Adrenal gland (tissue), 12 donors: Measurements from ENCODE around the gene THSD7B. TPM values are rescaled to one million over a fixed set of nuclear protein-coding genes. Genes with fewer than 3 reads are reported as not detected.

Experiments
- DNase-seq, 7 donors: peaks; one replicate each; pipeline ENCODE4 v3.0.0-alpha.2; 2019 to 2020
- H3K27ac ChIP-seq, 5 donors: fragments of 200-600 bp; sonication (generic) in 4 of 5; 1 replicate in 3 of 5; 2 replicates in 2 of 5; pipeline versions ENCODE4 v1.5.1 to v1.8.0; 2016 to 2020; ENCODE audit warnings: mild to moderate bottlenecking in 1 of 5
- H3K27me3 ChIP-seq: fragments of 200-600 bp; 2 replicates; pipeline ENCODE4 v1.8.0; 2021
- H3K36me3 ChIP-seq, 2 donors: fragments of 200-600 bp; replicated peaks in 1 of 2; 1 replicate in 1 of 2; 2 replicates in 1 of 2; pipeline versions ENCODE4 v1.5.1 to v1.8.0; 2018 to 2022
- H3K4me1 ChIP-seq, 2 donors: fragments of 200-600 bp; replicated peaks in 1 of 2; 1 replicate in 1 of 2; 2 replicates in 1 of 2; pipeline versions ENCODE4 v1.5.1 to v1.8.0; 2018 to 2021
- H3K4me3 ChIP-seq, 4 donors: fragments of 200-600 bp; sonication (generic) in 3 of 4; one replicate each; pipeline ENCODE4 v1.5.1; 2016 to 2018
- H3K9me3 ChIP-seq, 3 donors: fragments of 200-600 bp; sonication (generic) in 1 of 3; replicated peaks in 1 of 3; 1 replicate in 2 of 3; 2 replicates in 1 of 3; pipeline versions ENCODE4 v1.5.1 to v1.8.0; 2016 to 2021
- POLR2A ChIP-seq, 2 donors: fragments of 450-650 bp; IDR thresholded peaks; one replicate each; pipeline ENCODE4 v1.6.1; 2017; ENCODE audit warnings: antibody characterized with exemption in 2 of 2, mild to moderate bottlenecking in 2 of 2, moderate library complexity in 1 of 2
- WGBS, 4 donors: extraction: QIAGEN DNeasy Blood & Tissue Kit in 2 of 4; methylation state at CpG; one replicate each; pipeline versions ENCODE4 v1.1.5 to v1.1.7; 2013 to 2017; 5-methylcytosine and 5-hydroxymethylcytosine counted together
- intact Hi-C, 2 donors: fragments of 100-400 bp; cut with DNase I; formaldehyde crosslinking; loops; one replicate each; pipeline versions ENCODE4 v1.14.1 to v1.15.0; 2022 to 2023
- polyA plus RNA-seq, 3 donors: library from polyadenylated mRNA; stranded (reverse); fragments of 200-250 nt in 2 of 3; fragments of 350-450 nt in 1 of 3; fragmentation: Illumina TruSeq in 1 of 3; extraction: RNeasy Lipid Tissue Mini Kit (QIAGEN cat#74804) in 1 of 3; gene quantifications; one replicate each; pipeline ENCODE4 v1.2.3, GENCODE V29; 2013 to 2014
- total RNA-seq, 9 donors: library from RNA; depleted of rRNA in 4 of 9; stranded (reverse); fragments of >200 nt in 4 of 9; fragments of 120-200 nt in 1 of 9; fragmentation: NEBNext Ultra II Directional in 1 of 9; extraction: Animal tissue kit (Norgen Biotek cat#: 25700) in 1 of 9; gene quantifications; one replicate each; pipeline versions ENCODE4 v1.1.0 to v1.2.4, GENCODE V29; 2013 to 2023
- TF ChIP-seq, protein P1 (sequence below), 6 experiments: fragments of 450-650 bp in 4 of 6; fragments of 200-600 bp in 2 of 6; sonication (generic) in 1 of 6; IDR thresholded peaks; 1 replicate in 5 of 6; 2 replicates in 1 of 6; pipeline versions ENCODE4 v1.5.1 to v1.8.0; 2016 to 2021; ENCODE audit warnings: antibody characterized with exemption in 6 of 6, mild to moderate bottlenecking in 2 of 6, moderate library complexity in 1 of 6
- donor health status: healthy with polysubstance abuse.
- donor health status: Bipolar disorder and iron deficiency.
- donor health status: DM: yes; HTN: yes; CAD: no.
- donor health status: DM: no; HTN: no; CAD: no.
- donor health status: DM: no; HTN: no; CAD: no.
- donor health status: DM: yes; HTN: yes; CAD: no.

THSD7B gene
- total and polyA plus RNA-seq, 12 donors, result under 0.01 to 0.44 (median 0.12) TPM; not detected in 4

- no peak for TF ChIP-seq POLR2A (IDR thresholded peaks at IDR 0.05)
- TF ChIP-seq, protein P1, sequence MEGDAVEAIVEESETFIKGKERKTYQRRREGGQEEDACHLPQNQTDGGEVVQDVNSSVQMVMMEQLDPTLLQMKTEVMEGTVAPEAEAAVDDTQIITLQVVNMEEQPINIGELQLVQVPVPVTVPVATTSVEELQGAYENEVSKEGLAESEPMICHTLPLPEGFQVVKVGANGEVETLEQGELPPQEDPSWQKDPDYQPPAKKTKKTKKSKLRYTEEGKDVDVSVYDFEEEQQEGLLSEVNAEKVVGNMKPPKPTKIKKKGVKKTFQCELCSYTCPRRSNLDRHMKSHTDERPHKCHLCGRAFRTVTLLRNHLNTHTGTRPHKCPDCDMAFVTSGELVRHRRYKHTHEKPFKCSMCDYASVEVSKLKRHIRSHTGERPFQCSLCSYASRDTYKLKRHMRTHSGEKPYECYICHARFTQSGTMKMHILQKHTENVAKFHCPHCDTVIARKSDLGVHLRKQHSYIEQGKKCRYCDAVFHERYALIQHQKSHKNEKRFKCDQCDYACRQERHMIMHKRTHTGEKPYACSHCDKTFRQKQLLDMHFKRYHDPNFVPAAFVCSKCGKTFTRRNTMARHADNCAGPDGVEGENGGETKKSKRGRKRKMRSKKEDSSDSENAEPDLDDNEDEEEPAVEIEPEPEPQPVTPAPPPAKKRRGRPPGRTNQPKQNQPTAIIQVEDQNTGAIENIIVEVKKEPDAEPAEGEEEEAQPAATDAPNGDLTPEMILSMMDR (IDR thresholded peaks at IDR 0.05), result no peak
- H3K27me3 ChIP-seq, result no peaks in the 10 kb centered on the region
- no peaks in the 10 kb centered on the region for H3K9me3 ChIP-seq
- H3K36me3 ChIP-seq, result no peaks in the 10 kb centered on the region
- no peak for DNase-seq
- 47 to 59% (median 53%) methylated on average over 4 of the region's 4 CpGs for WGBS, 4 donors
- H3K4me1 ChIP-seq, result peaks cover 0 to 7% of the 10 kb centered on the region in 2 donors
- H3K4me3 ChIP-seq, result no peak overlapping the region
- no peak overlapping the region for H3K27ac ChIP-seq
- intact Hi-C loops, result no loop called here
Observed at GRCh38 chr2:137231628-137232027, 466.3 kb downstream of the THSD7B start.

GRCh38 chr2:137232076-137232475 lies 466.7 kb downstream of the THSD7B start:
- Histone ChIP-seq H3K9me3 (no peaks in the 10 kb centered on the region), H3K4me1 (peaks cover 0 to 7% of the 10 kb centered on the region in 2 donors), H3K36me3 (no peaks in the 10 kb centered on the region), H3K4me3 (no peak overlapping the region), H3K27me3 (no peaks in the 10 kb centered on the region), H3K27ac (no peak overlapping the region)
- no peak for DNase-seq
- TF ChIP-seq POLR2A (IDR thresholded peaks at IDR 0.05), result no peak
- TF ChIP-seq, protein P1 (IDR thresholded peaks at IDR 0.05), result no peak
- 37 to 55% (median 41%) methylated on average over 2 of the region's 2 CpGs for WGBS, 4 donors
- intact Hi-C loops, result no loop called here

- no peaks in the 10 kb centered on the region for H3K36me3 ChIP-seq
- H3K27me3 ChIP-seq, result no peaks in the 10 kb centered on the region
- H3K4me1 ChIP-seq, result peaks cover 0 to 7% of the 10 kb centered on the region in 2 donors
- 72 to 86% (median 83%) methylated on average over 3 of the region's 3 CpGs for whole genome bisulfite sequencing, 4 donors
- H3K4me3 ChIP-seq, result no peak overlapping the region
- intact Hi-C loops, result no loop called here
- TF ChIP-seq, protein P1 (IDR thresholded peaks at IDR 0.05), result no peak
- TF ChIP-seq POLR2A (IDR thresholded peaks at IDR 0.05), result no peak
- no peaks in the 10 kb centered on the region for H3K9me3 ChIP-seq
- DNase-seq, result no peak
- H3K27ac ChIP-seq, result no peak overlapping the region
Observed at GRCh38 chr2:137233091-137233490, 467.7 kb downstream of the THSD7B start.

GRCh38 chr2:137237055-137237454 lies 471.7 kb downstream of the THSD7B start:
- WGBS, 4 donors, result 65 to 80% (median 74%) methylated on average over 4 of the region's 4 CpGs
- no peak for TF ChIP-seq POLR2A (IDR thresholded peaks at IDR 0.05)
- DNase-seq, result no peak
- Histone ChIP-seq H3K9me3 (no peaks in the 10 kb centered on the region), H3K36me3 (no peaks in the 10 kb centered on the region), H3K4me3 (no peak overlapping the region), H3K27me3 (no peaks in the 10 kb centered on the region), H3K4me1 (no peaks in the 10 kb centered on the region), H3K27ac (no peak overlapping the region)
- intact Hi-C loops, result no loop called here

DNA sequence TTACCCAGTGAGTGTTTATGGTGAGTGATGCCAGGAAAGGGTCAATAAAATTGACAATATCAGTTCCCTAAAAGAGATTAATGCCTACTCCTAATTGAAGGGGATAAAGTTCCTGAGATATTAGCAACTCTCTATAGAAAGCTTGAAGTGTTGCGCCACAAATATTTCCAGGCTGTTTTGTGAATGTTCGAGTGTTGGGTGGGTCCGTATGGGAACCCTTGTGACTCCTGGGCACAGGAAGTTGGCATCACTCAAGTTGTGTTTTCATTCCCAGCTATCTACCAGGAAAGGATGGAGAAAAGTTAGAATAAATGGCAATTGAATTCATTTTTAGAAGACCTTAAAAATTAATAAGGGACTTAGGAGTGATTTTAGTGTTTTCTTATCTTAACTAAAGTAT lies 472.7 kb downstream of the THSD7B start:
- H3K27ac ChIP-seq, result no peak overlapping the region

More for the DNA sequence above, 472.7 kb downstream of the THSD7B start:
- Histone ChIP-seq H3K4me3 (no peak overlapping the region), H3K36me3 (no peaks in the 10 kb centered on the region), H3K4me1 (no peaks in the 10 kb centered on the region), H3K27me3 (no peaks in the 10 kb centered on the region), H3K9me3 (no peaks in the 10 kb centered on the region)
- WGBS, 4 donors, result 86 to 94% (median 89%) methylated on average over 3 of the region's 3 CpGs
- DNase-seq, result no peak
- intact Hi-C loops, result no loop called here
- TF ChIP-seq, protein P1 (IDR thresholded peaks at IDR 0.05), result no peak
- TF ChIP-seq POLR2A (IDR thresholded peaks at IDR 0.05), result no peak
